Uterus (tissue), 2 donors: Measurements from ENCODE around the gene LAMA1.

Source experiments
- CTCF ChIP-seq, 4 experiments: fragments of 200-600 bp in 2 of 4; fragments of 450-650 bp in 2 of 4; sonication (generic) in 2 of 4; IDR thresholded peaks; one replicate each; pipeline ENCODE4 v1.5.1; 2016 to 2019; ENCODE audit warnings: antibody characterized with exemption in 4 of 4, mild to moderate bottlenecking in 2 of 4, moderate library complexity in 1 of 4
- POLR2A ChIP-seq, 2 donors: fragments of 450-650 bp; IDR thresholded peaks; one replicate each; pipeline ENCODE4 v1.6.1; 2016; ENCODE audit warnings: antibody characterized with exemption in 2 of 2, mild to moderate bottlenecking in 1 of 2, moderate library complexity in 1 of 2

GRCh38 chr18:6994056-6994770, 123.4 kb downstream of the LAMA1 start:
- TF ChIP-seq CTCF (IDR thresholded peaks at IDR 0.05) = no peak
- TF ChIP-seq POLR2A (IDR thresholded peaks at IDR 0.05) = no peak
